Testis (tissue), 2 donors: ENCODE results near the gene SMG9.

Source experiments
- POLR2A ChIP-seq: fragments of 450-650 bp; IDR thresholded peaks from one replicate; pipeline ENCODE4 v1.6.1; 2017; ENCODE audit warnings: antibody characterized with exemption, mild to moderate bottlenecking, moderate library complexity
- TF ChIP-seq, protein P1 (sequence below), 3 experiments: fragments of 450-650 bp in 2 of 3; fragments of 200-600 bp in 1 of 3; sonication (generic) in 1 of 3; IDR thresholded peaks; one replicate each; pipeline ENCODE4 v1.5.1; 2016 to 2019; ENCODE audit warnings: antibody characterized with exemption in 3 of 3, mild to moderate bottlenecking in 2 of 3, moderate library complexity in 1 of 3

- no peak for TF ChIP-seq POLR2A
- TF ChIP-seq, protein P1, sequence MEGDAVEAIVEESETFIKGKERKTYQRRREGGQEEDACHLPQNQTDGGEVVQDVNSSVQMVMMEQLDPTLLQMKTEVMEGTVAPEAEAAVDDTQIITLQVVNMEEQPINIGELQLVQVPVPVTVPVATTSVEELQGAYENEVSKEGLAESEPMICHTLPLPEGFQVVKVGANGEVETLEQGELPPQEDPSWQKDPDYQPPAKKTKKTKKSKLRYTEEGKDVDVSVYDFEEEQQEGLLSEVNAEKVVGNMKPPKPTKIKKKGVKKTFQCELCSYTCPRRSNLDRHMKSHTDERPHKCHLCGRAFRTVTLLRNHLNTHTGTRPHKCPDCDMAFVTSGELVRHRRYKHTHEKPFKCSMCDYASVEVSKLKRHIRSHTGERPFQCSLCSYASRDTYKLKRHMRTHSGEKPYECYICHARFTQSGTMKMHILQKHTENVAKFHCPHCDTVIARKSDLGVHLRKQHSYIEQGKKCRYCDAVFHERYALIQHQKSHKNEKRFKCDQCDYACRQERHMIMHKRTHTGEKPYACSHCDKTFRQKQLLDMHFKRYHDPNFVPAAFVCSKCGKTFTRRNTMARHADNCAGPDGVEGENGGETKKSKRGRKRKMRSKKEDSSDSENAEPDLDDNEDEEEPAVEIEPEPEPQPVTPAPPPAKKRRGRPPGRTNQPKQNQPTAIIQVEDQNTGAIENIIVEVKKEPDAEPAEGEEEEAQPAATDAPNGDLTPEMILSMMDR (IDR thresholded peaks at IDR 0.05), result no peak
Measured at GRCh38 chr19:43749898-43750297, 4.9 kb downstream of the SMG9 start.
